Measurements from ENCODE around the gene DPY19L1.
A peak's percentile ranks its signal among the peaks of the same experiment; 100 is the strongest.

DPY19L1 gene

DNA sequence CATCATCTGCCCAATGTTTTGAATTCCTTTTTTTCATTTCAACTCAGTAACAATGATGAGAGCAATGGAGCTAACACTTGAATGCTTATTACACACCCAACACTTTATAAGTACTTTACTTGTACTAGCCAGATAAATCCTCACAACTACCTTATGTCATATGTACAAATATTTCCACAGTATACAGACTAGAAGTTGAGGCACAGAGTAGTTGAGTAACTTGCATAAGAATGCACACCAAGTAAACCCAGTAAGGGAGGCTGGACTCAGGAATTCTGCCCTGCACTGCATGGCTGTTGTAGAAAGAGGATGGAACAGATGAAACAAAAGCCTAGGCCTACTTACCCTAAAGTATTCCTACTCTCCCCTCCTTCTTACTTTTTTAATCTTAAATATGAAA, 15.8 kb downstream of the DPY19L1 start:
- TF ChIP-seq GATA2 (IDR thresholded peaks at IDR 0.05; ENCODE audit: low read depth, low read length) = no peak
- no peak for TF ChIP-seq GATA3 (IDR thresholded peaks at IDR 0.05; ENCODE audit: low read depth, low read length)

- TF ChIP-seq GATA3 (IDR thresholded peaks at IDR 0.05; ENCODE audit: low read depth, low read length) (no peak), GATA2 (IDR thresholded peaks at IDR 0.05; ENCODE audit: low read depth, low read length) (no peak)
Observed at GRCh38 chr7:35019801-35020200, 17.5 kb downstream of the DPY19L1 start.

DNA sequence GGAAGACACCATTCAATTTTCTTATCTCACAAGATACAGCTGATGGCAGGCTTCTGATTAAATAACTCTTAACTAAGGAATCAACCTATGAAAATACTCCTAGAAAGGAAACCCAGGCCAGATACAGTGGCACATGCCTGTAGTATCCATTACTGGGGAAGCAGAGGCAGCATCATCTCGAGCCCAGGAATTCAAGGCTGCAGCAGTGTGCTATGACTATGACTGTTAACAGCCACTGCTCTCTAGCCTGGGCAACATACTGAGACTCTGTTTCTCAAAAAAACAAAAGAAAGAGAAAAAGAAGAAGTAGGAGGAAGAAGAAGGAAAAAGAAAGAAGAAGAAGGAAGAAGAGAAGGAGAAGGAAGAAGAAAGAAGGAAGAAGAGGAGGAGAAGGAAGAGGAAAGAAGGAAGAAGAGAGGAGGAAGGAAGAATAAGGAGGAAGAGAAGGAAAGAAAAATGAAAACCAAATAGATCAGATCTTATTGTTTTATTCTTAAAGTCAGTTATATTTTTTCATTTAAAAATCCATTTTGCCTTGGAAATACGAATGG, 18.0 kb downstream of the DPY19L1 start:
- TF ChIP-seq GATA3 (IDR thresholded peaks at IDR 0.05; ENCODE audit: low read depth, low read length) (no peak), GATA2 (IDR thresholded peaks at IDR 0.05; ENCODE audit: low read depth, low read length) (no peak)

DNA sequence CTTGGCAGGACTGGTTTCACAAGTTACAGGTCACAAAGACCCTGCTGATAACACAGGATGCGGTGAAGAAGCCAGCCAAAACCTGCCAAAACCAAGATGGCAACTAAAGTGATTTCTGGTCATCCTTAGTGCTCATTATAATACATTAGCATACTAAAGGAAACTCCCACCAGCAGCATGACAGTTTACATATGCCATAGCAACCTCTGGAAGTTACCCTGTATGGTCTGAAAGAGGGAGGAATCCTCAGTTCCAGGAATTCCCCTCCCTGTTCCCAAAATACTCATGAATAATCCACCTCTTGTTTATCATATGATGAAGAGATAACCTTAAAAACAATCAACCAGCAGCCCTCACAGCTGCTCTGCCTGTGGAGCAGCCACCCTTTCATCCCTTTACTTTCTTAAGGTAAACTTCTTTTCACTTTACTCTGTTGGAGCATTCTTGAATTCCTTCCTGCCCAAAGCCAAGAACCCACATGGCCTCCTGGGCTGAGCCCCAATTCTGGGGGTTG, 21.9 kb downstream of the DPY19L1 start:
- no peak for TF ChIP-seq GATA3 (IDR thresholded peaks at IDR 0.05; ENCODE audit: low read depth, low read length)
- TF ChIP-seq GATA2 (IDR thresholded peaks at IDR 0.05; ENCODE audit: low read depth, low read length) = no peak

DNA sequence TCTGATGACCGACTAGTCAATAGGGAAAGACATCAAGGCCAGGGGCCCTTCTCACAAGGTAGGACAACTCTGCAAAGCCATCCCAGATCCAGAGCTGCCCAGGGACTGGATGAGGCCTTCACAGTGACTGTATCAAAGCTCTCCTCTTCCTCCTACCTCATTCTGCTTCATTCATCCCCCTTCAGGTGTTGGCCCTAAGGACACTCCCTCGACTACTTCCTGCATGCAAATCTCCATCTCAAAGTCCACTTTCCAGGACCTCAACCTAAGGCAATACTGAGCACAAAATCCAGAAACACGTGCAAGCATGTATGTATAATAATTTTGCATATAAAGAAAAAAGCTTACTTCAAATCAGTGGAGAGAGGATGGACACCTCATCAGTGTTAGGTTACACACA, 25.1 kb downstream of the DPY19L1 start:
- TF ChIP-seq GATA3 (IDR thresholded peaks at IDR 0.05; ENCODE audit: low read depth, low read length) (no peak), GATA2 (IDR thresholded peaks at IDR 0.05; ENCODE audit: low read depth, low read length) (no peak)

DNA sequence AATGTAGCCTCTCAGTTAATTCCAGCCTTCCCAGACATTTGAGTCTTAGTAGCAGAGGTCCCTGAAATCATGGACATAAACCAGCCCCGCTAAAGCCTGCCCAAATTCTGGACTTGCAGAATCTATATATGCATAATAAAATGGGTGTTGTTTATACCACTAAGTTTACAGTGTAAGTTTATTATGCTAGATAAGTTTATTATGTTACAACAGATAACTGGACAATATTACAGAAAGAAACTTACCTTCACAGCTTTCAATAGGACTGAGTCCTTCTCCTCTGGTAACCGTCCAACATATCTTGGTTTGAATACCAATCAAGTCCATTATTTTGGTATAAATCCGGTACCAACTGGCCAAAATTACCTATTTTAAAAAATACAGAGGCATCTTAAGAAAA, 26.2 kb downstream of the DPY19L1 start:
- TF ChIP-seq GATA3 (IDR thresholded peaks at IDR 0.05; ENCODE audit: low read depth, low read length) (no peak), GATA2 (IDR thresholded peaks at IDR 0.05; ENCODE audit: low read depth, low read length) (no peak)

- TF ChIP-seq GATA3 (IDR thresholded peaks at IDR 0.05; ENCODE audit: low read depth, low read length) (no peak), GATA2 (IDR thresholded peaks at IDR 0.05; ENCODE audit: low read depth, low read length) (no peak)
Observed at GRCh38 chr7:35007768-35008167, 29.5 kb downstream of the DPY19L1 start.

DNA sequence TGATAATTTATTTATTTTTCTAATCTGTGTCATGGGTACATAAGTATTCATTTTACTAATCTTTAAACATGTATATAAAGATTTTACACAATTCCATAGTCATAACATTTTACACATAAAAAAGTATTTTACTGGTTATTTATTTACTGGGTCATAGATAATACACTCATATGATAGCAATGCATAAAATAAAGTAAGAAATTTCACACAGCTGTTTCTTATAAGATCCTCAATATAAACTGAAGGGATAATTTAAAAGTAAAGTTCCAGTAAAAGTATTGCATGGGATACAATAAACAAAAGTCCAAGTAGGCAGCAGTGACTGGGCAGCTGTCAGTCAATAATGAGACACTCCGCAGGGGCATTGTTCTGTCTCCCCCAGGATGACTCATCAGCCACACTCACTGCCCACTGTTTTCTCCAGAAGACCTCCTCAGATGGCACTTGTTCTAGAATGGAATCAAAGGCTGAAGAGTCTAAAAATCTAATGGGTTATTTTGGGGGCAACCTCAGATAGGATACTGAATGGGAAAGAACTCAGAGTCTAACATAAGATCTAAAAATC, 32.7 kb downstream of the DPY19L1 start:
- TF ChIP-seq GATA3 (IDR thresholded peaks at IDR 0.05; ENCODE audit: low read depth, low read length) = no peak
- no peak for TF ChIP-seq GATA2 (IDR thresholded peaks at IDR 0.05; ENCODE audit: low read depth, low read length)

DNA sequence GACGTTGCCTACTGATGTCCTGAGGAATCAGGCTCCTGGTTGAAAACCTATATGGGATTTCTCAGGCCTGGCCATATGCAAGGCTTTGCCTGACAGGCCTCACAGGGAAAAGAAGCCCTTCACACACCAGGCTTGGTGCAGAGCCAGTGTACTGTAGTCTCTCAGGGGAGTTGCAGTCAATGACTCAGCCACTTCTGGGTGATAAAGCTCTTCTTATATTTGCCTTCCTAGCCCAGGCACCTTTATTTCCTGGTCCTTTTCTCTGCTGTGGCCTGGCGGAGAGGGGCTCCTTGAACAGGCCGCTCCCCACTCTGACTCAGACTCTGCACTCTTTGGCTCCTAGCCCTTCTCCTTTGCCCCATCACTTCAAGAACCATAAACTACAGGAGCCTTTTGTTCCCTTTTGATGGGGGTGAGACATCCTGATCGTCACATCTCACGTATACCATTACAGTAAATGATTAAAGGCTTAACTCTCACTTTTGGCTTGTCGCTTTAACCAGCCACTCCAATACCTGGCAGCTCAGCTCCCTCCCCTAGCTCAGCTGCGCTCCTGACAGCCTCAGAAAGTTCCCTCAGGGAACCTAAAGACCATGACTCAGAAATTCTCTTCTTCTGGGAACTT, 33.5 kb downstream of the DPY19L1 start:
- no peak for TF ChIP-seq GATA3 (IDR thresholded peaks at IDR 0.05; ENCODE audit: low read depth, low read length)
- no peak for TF ChIP-seq GATA2 (IDR thresholded peaks at IDR 0.05; ENCODE audit: low read depth, low read length)

DNA sequence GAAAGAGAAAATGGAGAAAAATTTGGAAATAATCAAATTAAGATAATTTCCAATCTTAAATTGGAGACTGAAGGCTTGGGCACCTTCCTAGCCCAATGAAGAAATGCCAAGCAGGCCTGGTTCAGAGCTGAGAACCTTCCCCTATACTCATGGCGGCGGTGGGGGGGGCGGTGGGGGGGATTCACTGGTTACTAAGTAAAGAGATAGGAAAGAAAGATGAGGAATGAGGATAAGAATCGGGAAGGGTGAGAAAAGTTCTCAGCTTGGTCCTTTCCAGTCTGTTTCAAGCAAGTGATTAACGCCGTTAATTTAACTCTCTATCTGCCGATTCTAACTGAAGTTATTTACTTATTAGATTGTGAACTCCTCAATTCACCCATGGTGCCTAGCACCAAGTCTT, 41.5 kb downstream of the DPY19L1 start:
- TF ChIP-seq GATA2 (IDR thresholded peaks at IDR 0.05; ENCODE audit: low read depth, low read length) = no peak
- TF ChIP-seq GATA3 (IDR thresholded peaks at IDR 0.05; ENCODE audit: low read depth, low read length) = no peak

- TF ChIP-seq GATA2 (IDR thresholded peaks at IDR 0.05; ENCODE audit: low read depth, low read length) (no peak), GATA3 (IDR thresholded peaks at IDR 0.05; ENCODE audit: low read depth, low read length) (no peak)
Observed at GRCh38 chr7:34991938-34992840, 45.1 kb downstream of the DPY19L1 start.

DNA sequence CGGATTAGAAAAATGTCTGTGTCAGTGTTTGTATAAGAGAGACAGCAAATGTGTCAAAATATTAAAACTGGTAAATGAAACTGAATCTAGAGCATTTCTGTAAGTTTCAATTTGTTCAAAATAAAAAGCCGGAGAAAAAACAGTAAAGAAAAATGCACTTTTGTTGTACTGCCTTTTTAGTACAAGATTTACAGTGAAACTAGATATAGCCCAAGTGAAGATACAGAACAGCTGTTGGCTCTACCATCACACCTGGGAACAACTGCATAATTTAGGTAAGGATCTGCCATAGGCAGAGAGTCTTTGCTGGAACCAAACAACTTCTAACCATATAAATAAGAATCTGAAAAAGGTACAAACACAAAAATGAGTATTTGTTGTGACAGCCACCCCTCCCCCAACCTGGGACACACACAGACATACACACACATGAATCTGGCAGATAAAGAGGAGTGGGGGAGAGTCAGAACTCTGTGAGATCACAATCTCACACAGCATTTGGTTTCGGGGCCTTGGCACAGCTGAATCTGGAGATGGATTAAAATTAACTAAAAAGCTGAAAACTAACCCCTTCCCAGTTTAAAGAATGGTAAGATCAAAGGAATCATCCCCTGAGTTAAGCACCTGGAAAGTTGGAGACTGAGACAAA, 54.8 kb downstream of the DPY19L1 start:
- peak; percentile 90 for TF ChIP-seq GATA3 (IDR thresholded peaks at IDR 0.05; ENCODE audit: low read depth, low read length)
- peak; percentile 96 for TF ChIP-seq GATA2 (IDR thresholded peaks at IDR 0.05; ENCODE audit: low read depth, low read length)

DNA sequence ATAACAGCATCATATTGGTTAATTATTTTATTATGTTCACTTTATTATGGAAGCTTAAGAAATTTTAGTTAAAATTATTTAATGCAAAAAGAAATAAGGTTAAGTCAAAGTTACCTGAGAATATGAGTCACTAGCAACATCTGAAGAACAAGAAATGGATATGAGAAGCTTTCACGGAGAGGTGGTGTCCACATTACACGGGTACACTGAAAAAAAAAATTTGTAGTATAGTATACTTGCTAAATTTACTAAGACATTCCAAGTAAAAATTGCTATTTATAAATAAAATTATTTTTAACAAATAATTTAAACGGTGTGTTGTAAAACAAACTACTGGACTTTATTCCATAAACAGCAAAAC, 63.9 kb downstream of the DPY19L1 start:
- TF ChIP-seq GATA3 (IDR thresholded peaks at IDR 0.05; ENCODE audit: low read depth, low read length) (no peak), GATA2 (IDR thresholded peaks at IDR 0.05; ENCODE audit: low read depth, low read length) (no peak)

DNA sequence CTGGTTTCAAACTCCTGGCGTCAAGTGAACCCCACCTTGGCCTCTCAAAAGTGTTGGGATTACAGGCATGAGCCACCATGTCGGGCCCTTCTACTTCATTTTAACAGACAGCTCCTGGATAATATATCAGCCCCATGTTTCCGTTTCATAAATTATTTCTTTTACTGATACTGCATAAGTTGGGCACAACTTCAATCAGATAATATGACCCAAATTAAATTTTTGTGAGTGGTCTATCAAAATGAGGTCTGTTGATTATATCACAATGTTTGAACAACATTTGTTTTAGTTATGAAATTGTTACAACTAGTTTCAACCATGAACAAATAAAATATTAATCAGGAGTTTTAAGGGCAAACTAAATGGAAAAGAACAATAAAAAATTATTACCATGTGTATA, 70.8 kb downstream of the DPY19L1 start:
- TF ChIP-seq GATA2 (IDR thresholded peaks at IDR 0.05; ENCODE audit: low read depth, low read length) (peak; percentile 49; the same call in 1 of the 2 replicates), GATA3 (IDR thresholded peaks at IDR 0.05; ENCODE audit: low read depth, low read length) (peak; percentile 79)

Data from SH-SY5Y (cell line).